K562 (cell line): ENCODE data around the gene CHI3L1. TPM values are rescaled to one million over a fixed set of nuclear protein-coding genes. Genes with fewer than 3 reads are reported as not detected.

Source experiments
- ATAC-seq: fragments of 200-7000 bp; cut with Tn5 transposase; 3 replicates; pipeline ENCODE4 v1.9.1; 2020; ENCODE audit warnings: moderate library complexity
- BruUV-seq: library from RNA; stranded (reverse); fragments of 400-500 nt; replicated peaks from 2 replicates; lab custom pipeline; 2021; lab: Mats Ljungman, UMichigan
- CTCF ChIA-PET: fragments of 300-600 bp; formaldehyde crosslinking; extraction: SDS; loops from one replicate; lab custom pipeline; 2021; ENCODE audit warnings: low intra/inter-chr PET ratio; lab: Yijun Ruan, JAX
- POLR2A ChIA-PET: fragments of 300-600, 350-650 bp; sonication (Branson Sonifier 250); formaldehyde crosslinking; extraction: SDS; loops from one replicate; lab custom pipeline; 2021; ENCODE audit warnings: antibody characterized with exemption, inconsistent platforms; lab: Yijun Ruan, JAX
- DNase-seq, 4 experiments: peaks; one replicate each; pipeline versions ENCODE4 v3.0.0 to v3.0.0-alpha.2; 2011 to 2018; ENCODE audit warnings: low spot score in 3 of 4, mixed read lengths in 3 of 4; ENCODE audit errors: extremely low read depth in 1 of 4
- FAIRE-seq: peaks from 2 replicates; lab custom pipeline; 2011; peaks lifted over from hg19 to GRCh38; lab: Jason Lieb, UNC
- H2AFZ ChIP-seq: 2 replicates; pipeline ENCODE4 v1.6.0; 2011; ENCODE audit warnings: low read depth, low read length, control low read depth, inconsistent platforms
- H3K27ac ChIP-seq: fragments of 200-600 bp; 3 replicates; pipeline ENCODE4 v1.8.0; 2011; ENCODE audit warnings: low read depth, mild to moderate bottlenecking, control low read depth, inconsistent platforms, low read length, moderate library complexity, mixed read lengths; ENCODE audit errors: extremely low read depth
- H3K27me3 ChIP-seq, 2 experiments: fragments of 300-600 bp in 1 of 2; 2 replicates in 1 of 2; 3 replicates in 1 of 2; pipeline versions ENCODE4 v1.6.0 to v1.8.0; 2011; ENCODE audit warnings: inconsistent platforms in 2 of 2, low read length in 2 of 2, mild to moderate bottlenecking in 1 of 2, mixed read lengths in 1 of 2, moderate library complexity in 1 of 2; ENCODE audit not compliant: control insufficient read depth in 2 of 2, insufficient read depth in 2 of 2
- H3K36me3 ChIP-seq: fragments of 300-600 bp; 3 replicates; pipeline ENCODE4 v1.8.0; 2011; ENCODE audit warnings: mild to moderate bottlenecking, low read length, inconsistent platforms; ENCODE audit not compliant: control insufficient read depth, insufficient read depth
- H3K4me1 ChIP-seq, 2 experiments: fragments of 200-600 bp in 1 of 2; replicated peaks in 1 of 2; 2 replicates in 1 of 2; 3 replicates in 1 of 2; pipeline versions ENCODE4 v1.5.1 to v1.8.0; 2011; ENCODE audit warnings: inconsistent platforms in 2 of 2, low read length in 2 of 2, mild to moderate bottlenecking in 1 of 2, mixed read lengths in 1 of 2, moderate library complexity in 1 of 2; ENCODE audit not compliant: control insufficient read depth in 2 of 2, insufficient read depth in 2 of 2
- H3K4me2 ChIP-seq: 2 replicates; pipeline ENCODE4 v1.6.1; 2011; ENCODE audit warnings: low read length, control low read depth, inconsistent platforms, mixed read lengths; ENCODE audit not compliant: insufficient read depth
- H3K4me3 ChIP-seq: fragments of 200-600 bp; sonication (generic), shearing (Covaris generic); 2 replicates; pipeline ENCODE4 v1.5.1; 2016; ENCODE audit warnings: control low read depth, inconsistent platforms
- H3K79me2 ChIP-seq: fragments of 200-600 bp; 3 replicates; pipeline ENCODE4 v1.8.0; 2011; ENCODE audit warnings: low read length, inconsistent platforms; ENCODE audit not compliant: control insufficient read depth, insufficient read depth
- H3K9ac ChIP-seq, 2 experiments: 2 replicates each; pipeline versions ENCODE4 v1.6.0 to v1.6.1; 2011; ENCODE audit warnings: low read depth in 2 of 2, low read length in 2 of 2, control low read depth in 1 of 2, inconsistent platforms in 1 of 2, mild to moderate bottlenecking in 1 of 2, mixed read lengths in 1 of 2; ENCODE audit not compliant: insufficient read depth in 1 of 2
- H3K9me1 ChIP-seq: one replicate; pipeline ENCODE4 v1.6.0; 2011; ENCODE audit warnings: inconsistent platforms, mild to moderate bottlenecking, low read length, moderate library complexity; ENCODE audit not compliant: control insufficient read depth, insufficient read depth
- H3K9me3 ChIP-seq: replicated peaks from 2 replicates; pipeline ENCODE4 v1.5.1; 2011; ENCODE audit warnings: low read depth, low read length, inconsistent platforms; ENCODE audit not compliant: control insufficient read depth, insufficient read depth
- H4K20me1 ChIP-seq: replicated peaks from 2 replicates; pipeline ENCODE4 v1.6.1; 2011; ENCODE audit warnings: low read length, inconsistent platforms, mixed read lengths; ENCODE audit not compliant: control insufficient read depth, insufficient read depth
- C11orf30 ChIP-seq: fragments of 450-650 bp; IDR thresholded peaks from 2 replicates; pipeline ENCODE4 v1.6.1; 2016; ENCODE audit warnings: low read depth, mild to moderate bottlenecking
- CBFB ChIP-seq: sonication (generic); formaldehyde crosslinking; IDR thresholded peaks from 2 replicates; pipeline ENCODE4 v1.4.0; 2020; ENCODE audit warnings: mild to moderate bottlenecking, missing genetic modification reagents
- CBX3 ChIP-seq, 2 experiments: IDR thresholded peaks; 1 replicate in 1 of 2; 2 replicates in 1 of 2; pipeline ENCODE4 v1.6.1; 2012; ENCODE audit warnings: inconsistent platforms in 2 of 2, low read length in 2 of 2, borderline replicate concordance in 1 of 2, control low read depth in 1 of 2
- CBX5 ChIP-seq: IDR thresholded peaks from 2 replicates; pipeline ENCODE4 v1.6.1; 2014; ENCODE audit warnings: low read depth, borderline replicate concordance
- EWSR1 ChIP-seq: fragments of 450-650 bp; IDR thresholded peaks from 2 replicates; pipeline ENCODE4 v1.6.1; 2018; ENCODE audit warnings: borderline replicate concordance, mild to moderate bottlenecking, low read depth, moderate library complexity; ENCODE audit not compliant: partially characterized antibody
- GATAD2B ChIP-seq: fragments of 450-650 bp; IDR thresholded peaks from 2 replicates; pipeline ENCODE4 v1.6.1; 2017; ENCODE audit warnings: mild to moderate bottlenecking, borderline replicate concordance
- NCOA2 ChIP-seq, 2 experiments: fragments of 450-650 bp; IDR thresholded peaks; 2 replicates each; pipeline ENCODE4 v1.6.1; 2018; ENCODE audit warnings: mild to moderate bottlenecking in 2 of 2, moderate library complexity in 1 of 2; ENCODE audit not compliant: partially characterized antibody in 2 of 2
- NFE2 ChIP-seq: IDR thresholded peaks from 2 replicates; pipeline ENCODE4 v1.6.1; 2014; ENCODE audit warnings: antibody characterized with exemption, low read depth
- TEAD1 ChIP-seq, 2 experiments: fragments of 450-650 bp in 1 of 2; sonication (generic) in 1 of 2; formaldehyde crosslinking; IDR thresholded peaks; 2 replicates each; pipeline versions ENCODE4 v1.4.0 to v1.8.0; 2020 to 2022; ENCODE audit warnings: mild to moderate bottlenecking in 2 of 2, missing genetic modification reagents in 1 of 2
- TEAD2 ChIP-seq: fragments of 450-650 bp; IDR thresholded peaks from 2 replicates; pipeline ENCODE4 v1.6.1; 2016; ENCODE audit warnings: missing genetic modification characterization, control low read depth, missing compliant biosample characterization
- TEAD4 ChIP-seq, 2 experiments: sonication (generic) in 1 of 2; formaldehyde crosslinking in 1 of 2; IDR thresholded peaks; 2 replicates each; pipeline versions ENCODE4 v1.6.1 to v1.8.0; 2012 to 2022; ENCODE audit warnings: borderline replicate concordance in 1 of 2, inconsistent platforms in 1 of 2, low read length in 1 of 2, mild to moderate bottlenecking in 1 of 2, missing genetic modification reagents in 1 of 2
- TRIM28 ChIP-seq: fragments of 450-650 bp; IDR thresholded peaks from 2 replicates; pipeline ENCODE4 v1.6.1; 2017
- ZNF316 ChIP-seq: fragments of 450-650 bp; IDR thresholded peaks from 2 replicates; pipeline ENCODE4 v1.6.1; 2016
- WGBS: fragments of 100-300 bp; shearing (Covaris generic); methylation state at CpG from one replicate; pipeline ENCODE4 v1.1.6; 2016; ENCODE audit warnings: low coverage, mixed read lengths; ENCODE audit not compliant: insufficient coverage; ENCODE audit errors: missing lambda C conversion rate; 5-methylcytosine and 5-hydroxymethylcytosine counted together
- in situ Hi-C: fragments of 300-500 bp; cut with MboI; formaldehyde crosslinking; loops from 4 replicates; pipeline ENCODE4 v1.15.0; 2018; ENCODE audit warnings: inconsistent platforms, mixed read lengths
- intact Hi-C: fragments of 100-400 bp; cut with micrococcal nuclease; formaldehyde crosslinking; loops from 2 replicates; pipeline ENCODE4 v1.14.2; 2022
- polyA plus RNA-seq, 8 experiments: library from polyadenylated mRNA; depleted of rRNA in 4 of 8; stranded (reverse) in 5 of 8; unstranded in 3 of 8; fragments of >200 nt; fragmentation: Nextera tagmentation in 2 of 8; fragmentation: Illumina TruSeq in 1 of 8; extraction: Ambion mirVana in 2 of 8; extraction: Trizol in 1 of 8; gene quantifications; 2 replicates each; pipeline versions ENCODE4 v1.2.1 to v1.2.3, GENCODE V29; 2011 to 2014; ENCODE audit warnings: inconsistent platforms in 1 of 8, missing spikeins in 1 of 8
- total RNA-seq, 7 experiments: library from RNA; depleted of rRNA in 6 of 7; stranded (reverse); fragments of >200 nt in 6 of 7; fragmentation: Illumina TruSeq in 2 of 7; extraction: Trizol in 2 of 7; gene quantifications; 2 replicates each; pipeline versions ENCODE4 v1.2.1 to v1.2.3, GENCODE V29; 2011 to 2021; ENCODE audit warnings: low replicate concordance in 1 of 7
- TF ChIP-seq, protein P1 (sequence below): fragments of 250-450 bp; sonication (Bioruptor Pico); IDR thresholded peaks from 2 replicates; pipeline ENCODE4 v1.5.0; 2021
- TF ChIP-seq, protein P2 (sequence below), 3 experiments: IDR thresholded peaks in 2 of 3; conservative IDR thresholded peaks in 1 of 3; 2 replicates each; pipeline ENCODE4 v1.5.1; 2011 to 2012; ENCODE audit warnings: low read length in 3 of 3, mild to moderate bottlenecking in 3 of 3, control low read depth in 2 of 3, improper control_type of control experiment in 1 of 3, inconsistent platforms in 1 of 3, low read depth in 1 of 3, mixed read lengths in 1 of 3, moderate library complexity in 1 of 3; ENCODE audit not compliant: insufficient read depth in 2 of 3
- TF ChIP-seq, protein P3 (sequence below): fragments of 450-650 bp; IDR thresholded peaks from 2 replicates; pipeline ENCODE4 v1.6.1; 2017; ENCODE audit warnings: mild to moderate bottlenecking, moderate library complexity
- TF ChIP-seq, protein P4 (sequence below): sonication (generic); formaldehyde crosslinking; IDR thresholded peaks from 2 replicates; pipeline ENCODE4 v1.8.0; 2022; ENCODE audit warnings: missing genetic modification reagents, mild to moderate bottlenecking, moderate library complexity, borderline replicate concordance

Gene CHI3L1
- total and polyA plus RNA-seq, 9 of the 15 experiments (the other 6 are each of a cell fraction or from before 2014, with no cell fraction given), result not detected

DNA sequence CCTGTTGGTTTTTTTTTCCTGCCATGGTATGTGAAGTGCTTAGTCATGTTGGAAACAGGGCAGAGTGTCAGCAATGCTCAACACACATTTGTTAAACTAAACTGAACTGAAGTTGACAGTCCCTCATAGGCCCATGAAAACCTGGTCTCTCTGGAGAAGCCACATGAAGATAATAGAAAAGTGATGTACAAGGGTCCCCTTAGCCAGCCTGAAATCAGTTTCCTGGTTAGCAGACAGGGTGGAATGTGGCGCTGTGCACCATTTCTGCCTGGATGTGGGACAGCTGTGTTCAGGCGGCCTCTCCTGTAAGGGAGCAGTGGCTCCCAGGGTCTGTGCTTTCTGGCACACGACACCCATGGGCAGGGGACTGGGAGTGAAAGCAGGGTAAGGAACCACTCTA, 9.9 kb upstream of the CHI3L1 start:
- peak; percentile 42 for FAIRE-seq
- in situ Hi-C loops (no loop called here), intact Hi-C loops (no loop called here)
- Histone ChIP-seq H3K36me3 (no peaks in the 10 kb centered on the region), H3K4me1 (no peaks in the 10 kb centered on the region), H3K9me1 (no peaks in the 10 kb centered on the region), H4K20me1 (no peaks in the 10 kb centered on the region; the same call in 1 of the 2 replicates), H2AFZ (no peak overlapping the region; the same call in 1 of the 2 replicates), H3K27ac (no peak overlapping the region), H3K27me3 (peaks cover 15 to 30% of the 10 kb centered on the region in 2 experiments; a peak in 4 of 5 replicates), H3K4me3 (no peak overlapping the region), H3K9me3 (no peaks in the 10 kb centered on the region), H3K79me2 (no peaks in the 10 kb centered on the region), H3K9ac (no peak overlapping the region), H3K4me2 (no peak overlapping the region)
- DNase-seq, result peak; percentile 22 to 70 (median 49)
- no TSS peak for BruUV-seq
- ATAC-seq, result peak; percentile 86
- WGBS, result 2% methylated on average over 3 of the region's 3 CpGs
- ChIA-PET POLR2A (interaction anchor here (0.7 to 1.0 kb wide), 5 partner anchors 15 to 484 kb away, joined by 3 to 4 read pairs (median 3); no protein-coding TSS in a partner anchor), CTCF (no interaction called here)
- TF ChIP-seq C11orf30 (0 out of 2 replicates have a peak, but pooled peaks have one; percentile 25), EWSR1 (no peak), CBX3 (IDR thresholded peaks at IDR 0.05; ENCODE audit: borderline replicate concordance in 1 of 2, low read length in 2 of 2) (0 out of 3 replicates have a peak, but pooled peaks of 1 of the 2 experiments have one; percentile 50), TEAD4 (IDR thresholded peaks at IDR 0.05; ENCODE audit: low read length) (peak; percentile 79), TEAD4 (CRISPR knock-in tag; IDR thresholded peaks at IDR 0.05; ENCODE audit: borderline replicate concordance) (no peak), NCOA2 (IDR thresholded peaks at IDR 0.05; ENCODE audit: partially characterized antibody in 2 of 2) (no peak), ZNF316 (peak; percentile 36; the same call in 1 of the 2 replicates), TRIM28 (0 out of 2 replicates have a peak, but pooled peaks have one; percentile 19), TEAD2 (tag) (peak; percentile 78), CBFB (no peak), CBX5 (0 out of 2 replicates have a peak, but pooled peaks have one; percentile 20), TEAD1 (CRISPR knock-in tag; IDR thresholded peaks at IDR 0.05) (peak in 1 of 2 experiments; percentile 96; a peak in 2 of 4 replicates), GATAD2B (no peak), NFE2 (0 out of 2 replicates have a peak, but pooled peaks have one; percentile 29)
- TF ChIP-seq, protein P1, sequence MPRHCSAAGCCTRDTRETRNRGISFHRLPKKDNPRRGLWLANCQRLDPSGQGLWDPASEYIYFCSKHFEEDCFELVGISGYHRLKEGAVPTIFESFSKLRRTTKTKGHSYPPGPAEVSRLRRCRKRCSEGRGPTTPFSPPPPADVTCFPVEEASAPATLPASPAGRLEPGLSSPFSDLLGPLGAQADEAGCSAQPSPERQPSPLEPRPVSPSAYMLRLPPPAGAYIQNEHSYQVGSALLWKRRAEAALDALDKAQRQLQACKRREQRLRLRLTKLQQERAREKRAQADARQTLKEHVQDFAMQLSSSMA (CRISPR knock-in tag), result no peak
- TF ChIP-seq, protein P2, sequence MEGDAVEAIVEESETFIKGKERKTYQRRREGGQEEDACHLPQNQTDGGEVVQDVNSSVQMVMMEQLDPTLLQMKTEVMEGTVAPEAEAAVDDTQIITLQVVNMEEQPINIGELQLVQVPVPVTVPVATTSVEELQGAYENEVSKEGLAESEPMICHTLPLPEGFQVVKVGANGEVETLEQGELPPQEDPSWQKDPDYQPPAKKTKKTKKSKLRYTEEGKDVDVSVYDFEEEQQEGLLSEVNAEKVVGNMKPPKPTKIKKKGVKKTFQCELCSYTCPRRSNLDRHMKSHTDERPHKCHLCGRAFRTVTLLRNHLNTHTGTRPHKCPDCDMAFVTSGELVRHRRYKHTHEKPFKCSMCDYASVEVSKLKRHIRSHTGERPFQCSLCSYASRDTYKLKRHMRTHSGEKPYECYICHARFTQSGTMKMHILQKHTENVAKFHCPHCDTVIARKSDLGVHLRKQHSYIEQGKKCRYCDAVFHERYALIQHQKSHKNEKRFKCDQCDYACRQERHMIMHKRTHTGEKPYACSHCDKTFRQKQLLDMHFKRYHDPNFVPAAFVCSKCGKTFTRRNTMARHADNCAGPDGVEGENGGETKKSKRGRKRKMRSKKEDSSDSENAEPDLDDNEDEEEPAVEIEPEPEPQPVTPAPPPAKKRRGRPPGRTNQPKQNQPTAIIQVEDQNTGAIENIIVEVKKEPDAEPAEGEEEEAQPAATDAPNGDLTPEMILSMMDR (IDR thresholded peaks at IDR 0.05 in 2 of 3, conservative IDR thresholded peaks at IDR 0.05 in 1 of 3; ENCODE audit: insufficient read depth in 2 of 3, low read depth in 1 of 3, low read length in 3 of 3), result peak; percentile 20 to 55 (median 45); a peak in 5 of 6 replicates
- TF ChIP-seq, protein P3, sequence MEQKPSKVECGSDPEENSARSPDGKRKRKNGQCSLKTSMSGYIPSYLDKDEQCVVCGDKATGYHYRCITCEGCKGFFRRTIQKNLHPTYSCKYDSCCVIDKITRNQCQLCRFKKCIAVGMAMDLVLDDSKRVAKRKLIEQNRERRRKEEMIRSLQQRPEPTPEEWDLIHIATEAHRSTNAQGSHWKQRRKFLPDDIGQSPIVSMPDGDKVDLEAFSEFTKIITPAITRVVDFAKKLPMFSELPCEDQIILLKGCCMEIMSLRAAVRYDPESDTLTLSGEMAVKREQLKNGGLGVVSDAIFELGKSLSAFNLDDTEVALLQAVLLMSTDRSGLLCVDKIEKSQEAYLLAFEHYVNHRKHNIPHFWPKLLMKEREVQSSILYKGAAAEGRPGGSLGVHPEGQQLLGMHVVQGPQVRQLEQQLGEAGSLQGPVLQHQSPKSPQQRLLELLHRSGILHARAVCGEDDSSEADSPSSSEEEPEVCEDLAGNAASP, result no peak
- TF ChIP-seq, protein P4, sequence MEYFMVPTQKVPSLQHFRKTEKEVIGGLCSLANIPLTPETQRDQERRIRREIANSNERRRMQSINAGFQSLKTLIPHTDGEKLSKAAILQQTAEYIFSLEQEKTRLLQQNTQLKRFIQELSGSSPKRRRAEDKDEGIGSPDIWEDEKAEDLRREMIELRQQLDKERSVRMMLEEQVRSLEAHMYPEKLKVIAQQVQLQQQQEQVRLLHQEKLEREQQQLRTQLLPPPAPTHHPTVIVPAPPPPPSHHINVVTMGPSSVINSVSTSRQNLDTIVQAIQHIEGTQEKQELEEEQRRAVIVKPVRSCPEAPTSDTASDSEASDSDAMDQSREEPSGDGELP (CRISPR knock-in tag), result 0 out of 2 replicates have a peak, but pooled peaks have one; percentile 27
